Measurements from ENCODE around the gene FUBP3. TPM values are rescaled to one million over a fixed set of nuclear protein-coding genes. Genes with fewer than 3 reads are reported as not detected.

The FUBP3 gene
- total RNA-seq, 1 experiment from 2014 or later: 78.6 TPM

DNA sequence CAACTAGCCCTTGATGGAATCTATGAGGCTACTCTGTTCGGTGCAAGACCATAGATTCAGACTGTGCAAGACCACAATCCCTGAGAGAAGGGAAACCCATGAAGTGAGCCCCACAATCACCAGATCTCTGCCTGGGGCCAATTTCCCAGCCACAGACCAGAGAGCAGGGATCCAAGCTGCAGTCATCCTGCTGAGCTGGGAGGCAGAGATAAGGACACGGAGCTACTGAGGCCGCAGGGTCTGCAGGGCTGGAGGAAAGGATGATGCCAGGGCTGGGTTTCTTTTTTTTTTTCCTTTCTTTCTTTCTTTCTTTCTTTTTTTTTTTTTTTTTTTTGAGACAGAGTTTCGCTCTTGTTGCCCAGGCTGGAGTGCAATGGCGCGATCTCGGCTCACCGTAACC, 47.7 kb upstream of the FUBP3 start:
- Histone ChIP-seq H3K79me1 (ENCODE audit: insufficient read depth, low read depth, low read length, poor library complexity, severe bottlenecking) (no peaks in the 10 kb centered on the region), H3K4me2 (ENCODE audit: insufficient read depth, insufficient read length, low read length) (no peak overlapping the region), H2BK20ac (ENCODE audit: low read depth, low read length, poor library complexity, severe bottlenecking) (no peak overlapping the region), H2BK15ac (ENCODE audit: low read depth, low read length) (no peak overlapping the region), H3K14ac (ENCODE audit: insufficient read depth, low read length) (no peak overlapping the region), H3K23me2 (ENCODE audit: insufficient read length, low read depth, low read length, poor library complexity, severe bottlenecking) (no peaks in the 10 kb centered on the region), H4K20me1 (ENCODE audit: control insufficient read depth, insufficient read depth, insufficient read length) (no peaks in the 10 kb centered on the region), H3K4ac (ENCODE audit: low read depth, low read length) (no peak overlapping the region), H4K91ac (ENCODE audit: insufficient read length, low read depth, low read length) (no peak overlapping the region), H3T11ph (ENCODE audit: low read length) (no peak overlapping the region), H3K23ac (ENCODE audit: insufficient read length, low read depth, low read length) (no peak overlapping the region), H4K5ac (ENCODE audit: insufficient read length, low read depth, low read length) (no peak overlapping the region), H2AFZ (ENCODE audit: low read length) (no peak overlapping the region), H3K27me3 (ENCODE audit: insufficient read depth, low read length) (no peaks in the 10 kb centered on the region), H2BK12ac (ENCODE audit: insufficient read length, low read depth, low read length) (no peak overlapping the region), H2BK5ac (ENCODE audit: insufficient read length, low read length) (no peak overlapping the region), H2AK5ac (ENCODE audit: insufficient read length, low read length) (no peak overlapping the region), H3K56ac (ENCODE audit: insufficient read length, low read depth, low read length) (no peak overlapping the region), H3K18ac (ENCODE audit: insufficient read length, low read depth, low read length) (no peak overlapping the region), H3K27ac (ENCODE audit: insufficient read length, low read depth, low read length) (no peak overlapping the region), H4K8ac (replicated peaks; ENCODE audit: insufficient read length, low read depth, low read length) (no peak overlapping the region), H3K9ac (ENCODE audit: extremely low read depth, insufficient read length, low read length) (no peak overlapping the region), H2BK120ac (ENCODE audit: low read depth, low read length, poor library complexity, severe bottlenecking) (no peak overlapping the region), H3K9me3 (ENCODE audit: control insufficient read depth, low read depth, low read length) (no peaks in the 10 kb centered on the region), H3K79me2 (ENCODE audit: insufficient read depth, low read length) (no peaks in the 10 kb centered on the region), H3K4me1 (ENCODE audit: insufficient read depth, low read length) (no peaks in the 10 kb centered on the region; the same call in 1 of the 2 replicates)
- H3K36me3 Mint-ChIP-seq (ENCODE audit: insufficient read depth in 1 of 3, low read depth in 3 of 3): no peaks in the 10 kb centered on the region
- TF ChIP-seq, protein P1, sequence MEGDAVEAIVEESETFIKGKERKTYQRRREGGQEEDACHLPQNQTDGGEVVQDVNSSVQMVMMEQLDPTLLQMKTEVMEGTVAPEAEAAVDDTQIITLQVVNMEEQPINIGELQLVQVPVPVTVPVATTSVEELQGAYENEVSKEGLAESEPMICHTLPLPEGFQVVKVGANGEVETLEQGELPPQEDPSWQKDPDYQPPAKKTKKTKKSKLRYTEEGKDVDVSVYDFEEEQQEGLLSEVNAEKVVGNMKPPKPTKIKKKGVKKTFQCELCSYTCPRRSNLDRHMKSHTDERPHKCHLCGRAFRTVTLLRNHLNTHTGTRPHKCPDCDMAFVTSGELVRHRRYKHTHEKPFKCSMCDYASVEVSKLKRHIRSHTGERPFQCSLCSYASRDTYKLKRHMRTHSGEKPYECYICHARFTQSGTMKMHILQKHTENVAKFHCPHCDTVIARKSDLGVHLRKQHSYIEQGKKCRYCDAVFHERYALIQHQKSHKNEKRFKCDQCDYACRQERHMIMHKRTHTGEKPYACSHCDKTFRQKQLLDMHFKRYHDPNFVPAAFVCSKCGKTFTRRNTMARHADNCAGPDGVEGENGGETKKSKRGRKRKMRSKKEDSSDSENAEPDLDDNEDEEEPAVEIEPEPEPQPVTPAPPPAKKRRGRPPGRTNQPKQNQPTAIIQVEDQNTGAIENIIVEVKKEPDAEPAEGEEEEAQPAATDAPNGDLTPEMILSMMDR (conservative IDR thresholded peaks at IDR 0.05): no peak
- H3K4me3 Mint-ChIP-seq: no peak overlapping the region
- no peak for DNase-seq
- H3K27me3 Mint-ChIP-seq (ENCODE audit: low read depth): peaks cover 15% of the 10 kb centered on the region
- no CpG with 5 or more reads among the region's 8 CpGs for WGBS (ENCODE audit: extremely low coverage, insufficient read length, low lambda C conversion rate)
- H3K27ac Mint-ChIP-seq: no peak overlapping the region
- H3K9me3 Mint-ChIP-seq: peaks cover 0 to 3% of the 10 kb centered on the region in 2 experiments; a peak in 1 of 5 replicates
- peaks cover 23 to 37% of the 10 kb centered on the region in 2 experiments for H3K4me1 Mint-ChIP-seq

Measured in H9 (cell line).